KMS-11 (cell line): Measurements from ENCODE around the gene CCNB1.

ENCODE experiments used
- H2AFZ ChIP-seq: fragments of 200-600 bp; sonication (generic); 2 replicates; pipeline ENCODE4 v1.6.1; 2016; ENCODE audit warnings: antibody characterized with exemption, mixed run types, low read depth
- H3K27ac ChIP-seq: fragments of 200-600 bp; sonication (generic); 2 replicates; pipeline ENCODE4 v1.6.1; 2016; ENCODE audit warnings: mild to moderate bottlenecking, mixed run types
- H3K27me3 ChIP-seq: fragments of 200-600 bp; sonication (generic); 2 replicates; pipeline ENCODE4 v1.6.1; 2017; ENCODE audit warnings: mild to moderate bottlenecking, low read depth, mixed run types, moderate library complexity; ENCODE audit not compliant: insufficient read depth
- H3K36me3 ChIP-seq: fragments of 200-600 bp; sonication (generic); 2 replicates; pipeline ENCODE4 v1.6.1; 2017; ENCODE audit warnings: mild to moderate bottlenecking, mixed run types; ENCODE audit not compliant: insufficient read depth
- H3K4me1 ChIP-seq: fragments of 200-600 bp; sonication (generic); 2 replicates; pipeline ENCODE4 v1.6.1; 2016; ENCODE audit warnings: mild to moderate bottlenecking, low read depth, mixed run types; ENCODE audit not compliant: poor library complexity, severe bottlenecking
- H3K4me2 ChIP-seq: fragments of 200-600 bp; sonication (generic); 2 replicates; pipeline ENCODE4 v1.7.0; 2016; ENCODE audit warnings: mild to moderate bottlenecking, mixed run types
- H3K4me3 ChIP-seq: fragments of 200-600 bp; sonication (generic); IDR thresholded peaks from 2 replicates; pipeline ENCODE4 v1.6.1; 2017; ENCODE audit warnings: low read depth, low read length, mixed read lengths; ENCODE audit not compliant: insufficient read depth
- H3K79me2 ChIP-seq: fragments of 200-600 bp; sonication (generic); 2 replicates; pipeline ENCODE4 v1.6.1; 2016; ENCODE audit warnings: low read depth, mixed run types; ENCODE audit not compliant: insufficient read depth
- H3K9ac ChIP-seq: fragments of 200-600 bp; sonication (generic); 2 replicates; pipeline ENCODE4 v1.6.1; 2016; ENCODE audit warnings: mild to moderate bottlenecking, mixed run types
- H4K20me1 ChIP-seq: fragments of 200-600 bp; sonication (generic); 2 replicates; pipeline ENCODE4 v1.6.1; 2016; ENCODE audit warnings: mild to moderate bottlenecking, mixed run types; ENCODE audit not compliant: insufficient read depth
- CTCF ChIP-seq: fragments of 200-600 bp; sonication (generic); conservative IDR thresholded peaks from 2 replicates; pipeline ENCODE4 v1.6.1; 2017; ENCODE audit warnings: low read depth, mild to moderate bottlenecking, antibody characterized with exemption, low read length, moderate library complexity, mixed read lengths

CCNB1 gene

GRCh38 chr5:69156456-69156855, 10.5 kb upstream of the CCNB1 start:
- Histone ChIP-seq H3K4me2 (no peak overlapping the region), H3K36me3 (no peaks in the 10 kb centered on the region), H3K27ac (no peak overlapping the region), H3K27me3 (no peaks in the 10 kb centered on the region), H4K20me1 (no peaks in the 10 kb centered on the region), H3K9ac (no peak overlapping the region), H2AFZ (no peak overlapping the region), H3K79me2 (no peaks in the 10 kb centered on the region), H3K4me3 (no peak overlapping the region), H3K4me1 (no peaks in the 10 kb centered on the region)
- TF ChIP-seq CTCF, result no peak

GRCh38 chr5:69158039-69158438, 8.9 kb upstream of the CCNB1 start:
- Histone ChIP-seq H3K27ac (no peak overlapping the region), H3K4me2 (no peak overlapping the region), H3K36me3 (no peaks in the 10 kb centered on the region), H3K9ac (no peak overlapping the region), H3K79me2 (no peaks in the 10 kb centered on the region), H3K27me3 (no peaks in the 10 kb centered on the region), H3K4me1 (no peaks in the 10 kb centered on the region), H2AFZ (no peak overlapping the region), H4K20me1 (no peaks in the 10 kb centered on the region), H3K4me3 (no peak overlapping the region)
- TF ChIP-seq CTCF, result no peak

- Histone ChIP-seq H3K27me3 (no peaks in the 10 kb centered on the region), H3K36me3 (no peaks in the 10 kb centered on the region), H3K4me2 (no peak overlapping the region), H3K4me3 (no peak overlapping the region), H3K27ac (no peak overlapping the region), H3K9ac (no peak overlapping the region), H4K20me1 (no peaks in the 10 kb centered on the region), H3K4me1 (no peaks in the 10 kb centered on the region), H2AFZ (no peak overlapping the region), H3K79me2 (no peaks in the 10 kb centered on the region)
- TF ChIP-seq CTCF, result no peak
These were observed 6.3 kb upstream of the CCNB1 start for GRCh38 chr5:69160651-69161050.

GRCh38 chr5:69167493-69167855, 524 bp downstream of the CCNB1 start:
- Histone ChIP-seq H2AFZ (peak overlapping the region; percentile 89), H3K79me2 (peaks cover 43% of the 10 kb centered on the region), H3K9ac (peak overlapping the region; percentile 83), H3K4me2 (peak overlapping the region; percentile 85), H3K4me1 (peaks cover 27% of the 10 kb centered on the region), H3K27ac (peak overlapping the region; percentile 79), H3K4me3 (peak overlapping the region; percentile 38), H4K20me1 (no peaks in the 10 kb centered on the region), H3K36me3 (peaks cover 12% of the 10 kb centered on the region; the same call in 1 of the 2 replicates), H3K27me3 (no peaks in the 10 kb centered on the region)
- no peak for TF ChIP-seq CTCF
